Measurements from ENCODE around the gene SLCO2A1. TPM values are rescaled to one million over a fixed set of nuclear protein-coding genes. Genes with fewer than 3 reads are reported as not detected.

SLCO2A1 gene
- total and polyA plus RNA-seq, 2 donors from 2014 or later = 27.2 to 169 TPM

GRCh38 chr3:133970339-133970738 lies 59.4 kb downstream of the SLCO2A1 start:
- Histone ChIP-seq H3K4me3 (ENCODE audit: low read length in 3 of 3) (no peak overlapping the region), H3K36me3 (ENCODE audit: control insufficient read depth in 2 of 3, insufficient read depth in 3 of 3, low read length in 3 of 3) (no peaks in the 10 kb centered on the region), H3K27ac (ENCODE audit: low read depth in 2 of 2, low read length in 2 of 2) (no peak overlapping the region), H3K9me3 (ENCODE audit: control insufficient read depth in 2 of 3, insufficient read depth in 1 of 3, low read length in 3 of 3) (no peaks in the 10 kb centered on the region), H3K9ac (ENCODE audit: low read length in 3 of 3) (no peak overlapping the region), H3K4me1 (ENCODE audit: control insufficient read depth in 2 of 3, insufficient read depth in 2 of 3, low read depth in 1 of 3, low read length in 3 of 3) (peaks cover 0 to 9% (median 6%) of the 10 kb centered on the region in 3 donors), H3K27me3 (ENCODE audit: control insufficient read depth, insufficient read depth, low read length) (no peaks in the 10 kb centered on the region)
- intact Hi-C loops (cut with DNase I) = no loop called here
- TF ChIP-seq, protein P1, sequence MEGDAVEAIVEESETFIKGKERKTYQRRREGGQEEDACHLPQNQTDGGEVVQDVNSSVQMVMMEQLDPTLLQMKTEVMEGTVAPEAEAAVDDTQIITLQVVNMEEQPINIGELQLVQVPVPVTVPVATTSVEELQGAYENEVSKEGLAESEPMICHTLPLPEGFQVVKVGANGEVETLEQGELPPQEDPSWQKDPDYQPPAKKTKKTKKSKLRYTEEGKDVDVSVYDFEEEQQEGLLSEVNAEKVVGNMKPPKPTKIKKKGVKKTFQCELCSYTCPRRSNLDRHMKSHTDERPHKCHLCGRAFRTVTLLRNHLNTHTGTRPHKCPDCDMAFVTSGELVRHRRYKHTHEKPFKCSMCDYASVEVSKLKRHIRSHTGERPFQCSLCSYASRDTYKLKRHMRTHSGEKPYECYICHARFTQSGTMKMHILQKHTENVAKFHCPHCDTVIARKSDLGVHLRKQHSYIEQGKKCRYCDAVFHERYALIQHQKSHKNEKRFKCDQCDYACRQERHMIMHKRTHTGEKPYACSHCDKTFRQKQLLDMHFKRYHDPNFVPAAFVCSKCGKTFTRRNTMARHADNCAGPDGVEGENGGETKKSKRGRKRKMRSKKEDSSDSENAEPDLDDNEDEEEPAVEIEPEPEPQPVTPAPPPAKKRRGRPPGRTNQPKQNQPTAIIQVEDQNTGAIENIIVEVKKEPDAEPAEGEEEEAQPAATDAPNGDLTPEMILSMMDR (IDR thresholded peaks at IDR 0.05; ENCODE audit: borderline replicate concordance, extremely low read depth, insufficient read depth) = no peak
- no peak for FAIRE-seq
- DNase-seq = no peak

- no peak overlapping the region for H3K27ac ChIP-seq (ENCODE audit: low read depth in 2 of 2, low read length in 2 of 2)
Measured at GRCh38 chr3:133967992-133968892, 61.5 kb downstream of the SLCO2A1 start.

DNA sequence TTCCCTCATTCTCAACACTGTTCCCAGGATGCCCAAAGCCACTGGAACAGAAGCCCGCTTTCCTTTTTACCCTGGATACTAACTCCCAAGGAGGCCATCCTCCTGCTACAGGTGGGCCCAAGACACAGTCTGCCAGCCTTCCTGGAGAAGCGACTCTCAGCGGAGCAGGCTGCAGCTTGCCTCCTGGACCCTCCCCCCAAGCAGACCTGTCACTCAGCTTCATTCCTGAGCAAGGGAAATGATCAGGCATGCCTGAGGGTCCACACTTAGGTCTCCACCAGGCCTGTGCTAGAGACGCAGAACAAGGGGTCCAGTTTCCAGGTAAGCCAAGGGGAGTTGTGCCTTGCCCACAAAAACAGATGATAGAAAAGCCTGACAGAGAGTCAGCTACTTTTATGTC lies 62.8 kb downstream of the SLCO2A1 start:
- H3K9me3 ChIP-seq (ENCODE audit: control insufficient read depth in 2 of 3, insufficient read depth in 1 of 3, low read length in 3 of 3) = no peaks in the 10 kb centered on the region
- H3K4me3 ChIP-seq (ENCODE audit: low read length in 3 of 3) = no peak overlapping the region
- intact Hi-C loops (cut with DNase I) = no loop called here
- H3K9ac ChIP-seq (ENCODE audit: low read length in 3 of 3) = no peak overlapping the region
- H3K4me1 ChIP-seq (ENCODE audit: control insufficient read depth in 2 of 3, insufficient read depth in 2 of 3, low read depth in 1 of 3, low read length in 3 of 3) = peaks cover 0 to 9% (median 9%) of the 10 kb centered on the region in 3 donors
- FAIRE-seq = no peak
- DNase-seq = no peak
- H3K27ac ChIP-seq (ENCODE audit: low read depth in 2 of 2, low read length in 2 of 2) = no peak overlapping the region
- TF ChIP-seq, protein P1 (IDR thresholded peaks at IDR 0.05; ENCODE audit: borderline replicate concordance, extremely low read depth, insufficient read depth) = no peak
- no peaks in the 10 kb centered on the region for H3K36me3 ChIP-seq (ENCODE audit: control insufficient read depth in 2 of 3, insufficient read depth in 3 of 3, low read length in 3 of 3)
- no peaks in the 10 kb centered on the region for H3K27me3 ChIP-seq (ENCODE audit: control insufficient read depth, insufficient read depth, low read length)

More at GRCh38 chr3:133967992-133968892, 61.5 kb downstream of the SLCO2A1 start:
- intact Hi-C loops (cut with DNase I) = no loop called here
- no peaks in the 10 kb centered on the region for H3K27me3 ChIP-seq (ENCODE audit: control insufficient read depth, insufficient read depth, low read length)
- DNase-seq = no peak
- TF ChIP-seq, protein P1 (IDR thresholded peaks at IDR 0.05; ENCODE audit: borderline replicate concordance, extremely low read depth, insufficient read depth) = no peak
- no peak overlapping the region for H3K4me3 ChIP-seq (ENCODE audit: low read length in 3 of 3)
- no peak for FAIRE-seq
- no peak overlapping the region for H3K9ac ChIP-seq (ENCODE audit: low read length in 3 of 3)
- H3K4me1 ChIP-seq (ENCODE audit: control insufficient read depth in 2 of 3, insufficient read depth in 2 of 3, low read depth in 1 of 3, low read length in 3 of 3) = peaks cover 0 to 9% (median 6%) of the 10 kb centered on the region in 3 donors
- H3K36me3 ChIP-seq (ENCODE audit: control insufficient read depth in 2 of 3, insufficient read depth in 3 of 3, low read length in 3 of 3) = no peaks in the 10 kb centered on the region
- no peaks in the 10 kb centered on the region for H3K9me3 ChIP-seq (ENCODE audit: control insufficient read depth in 2 of 3, insufficient read depth in 1 of 3, low read length in 3 of 3)
